Gastrocnemius medialis (tissue), 4 donors: ENCODE measurements around the gene MYL11. TPM values are rescaled to one million over a fixed set of nuclear protein-coding genes. Genes with fewer than 3 reads are reported as not detected.

Source experiments
- ATAC-seq, 2 donors: fragments of 150-250 bp; one replicate each; pipeline ENCODE4 v1.9.1; 2016
- DNase-seq, 2 donors: peaks; one replicate each; pipeline ENCODE4 v3.0.0-alpha.2; 2019
- H3K27ac ChIP-seq, 4 donors: fragments of 200-600 bp; sonication (generic); 1 replicate in 1 of 4; 2 replicates in 3 of 4; pipeline ENCODE4 v1.5.1; 2016 to 2018; ENCODE audit warnings: mild to moderate bottlenecking in 2 of 4, moderate library complexity in 1 of 4
- H3K27me3 ChIP-seq, 3 donors: fragments of 200-600 bp; sonication (generic) in 2 of 3; 1 replicate in 1 of 3; 2 replicates in 2 of 3; pipeline versions ENCODE4 v1.5.1 to v1.6.0; 2016 to 2019; ENCODE audit warnings: mild to moderate bottlenecking in 1 of 3, moderate library complexity in 1 of 3
- H3K36me3 ChIP-seq, 2 donors: fragments of 200-600 bp; sonication (generic) in 1 of 2; one replicate each; pipeline ENCODE4 v1.5.1; 2017 to 2018
- H3K4me1 ChIP-seq, 2 donors: fragments of 200-600 bp; sonication (generic) in 1 of 2; one replicate each; pipeline ENCODE4 v1.5.1; 2016 to 2017; ENCODE audit warnings: mild to moderate bottlenecking in 2 of 2
- H3K4me3 ChIP-seq, 4 donors: fragments of 200-600 bp; sonication (generic) in 3 of 4; 1 replicate in 1 of 4; 2 replicates in 3 of 4; pipeline ENCODE4 v1.5.1; 2016 to 2019; ENCODE audit warnings: mild to moderate bottlenecking in 2 of 4
- H3K9me3 ChIP-seq, 3 donors: fragments of 200-600 bp; sonication (generic) in 2 of 3; 1 replicate in 1 of 3; 2 replicates in 2 of 3; pipeline ENCODE4 v1.5.1; 2016 to 2019
- CTCF ChIP-seq, 5 experiments: fragments of 450-650 bp in 3 of 5; fragments of 200-600 bp in 2 of 5; sonication (generic) in 2 of 5; IDR thresholded peaks in 4 of 5; conservative IDR thresholded peaks in 1 of 5; 1 replicate in 4 of 5; 2 replicates in 1 of 5; pipeline ENCODE4 v1.5.1; 2016 to 2019; ENCODE audit warnings: antibody characterized with exemption in 5 of 5, mild to moderate bottlenecking in 3 of 5, moderate library complexity in 3 of 5
- POLR2A ChIP-seq, 2 donors: fragments of 450-650 bp; IDR thresholded peaks; one replicate each; pipeline ENCODE4 v1.6.1; 2017; ENCODE audit warnings: antibody characterized with exemption in 2 of 2, mild to moderate bottlenecking in 2 of 2, moderate library complexity in 2 of 2
- in situ Hi-C, 4 donors: fragments of 200-750 bp; cut with MboI; loops; one replicate each; pipeline versions ENCODE4 v1.15.0 to v1.8.0; 2017; ENCODE audit warnings: low sequenced_read_pairs in 4 of 4
- intact Hi-C: fragments of 100-400 bp; cut with DNase I; formaldehyde crosslinking; loops from one replicate; pipeline ENCODE4 v1.15.1; 2023; ENCODE audit warnings: low total_unique reads
- total RNA-seq, 4 donors: library from RNA; depleted of rRNA; stranded (reverse); fragments of >200 nt; gene quantifications; one replicate each; pipeline versions ENCODE4 v1.1.0 to v1.2.3, GENCODE V29; 2016

The MYL11 gene
- total RNA-seq, 4 donors from 2014 or later = 1,053 to 4,879 (median 1,942) TPM

- Histone ChIP-seq H3K9me3 (no peaks in the 10 kb centered on the region), H3K4me1 (peaks cover 17 to 26% of the 10 kb centered on the region in 2 donors), H3K36me3 (peaks cover 0 to 17% of the 10 kb centered on the region in 2 donors), H3K4me3 (no peak overlapping the region), H3K27me3 (no peaks in the 10 kb centered on the region), H3K27ac (no peak overlapping the region)
- TF ChIP-seq POLR2A (IDR thresholded peaks at IDR 0.05) (no peak), CTCF (IDR thresholded peaks at IDR 0.05 in 4 of 5, conservative IDR thresholded peaks at IDR 0.05 in 1 of 5) (no peak)
- intact Hi-C loops (no loop called here), in situ Hi-C loops (no loop called here)
- no peak for DNase-seq
- ATAC-seq = no peak
These were observed 24.2 kb downstream of the MYL11 start for GRCh38 chr16:30398661-30399434.

GRCh38 chr16:30399435-30400186, 25.0 kb downstream of the MYL11 start:
- Histone ChIP-seq H3K27me3 (no peaks in the 10 kb centered on the region), H3K9me3 (no peaks in the 10 kb centered on the region), H3K4me3 (peak overlapping the region; percentile 66 to 93 (median 72)), H3K4me1 (peaks cover 13 to 21% of the 10 kb centered on the region in 2 donors), H3K36me3 (peaks cover 0 to 17% of the 10 kb centered on the region in 2 donors), H3K27ac (peak overlapping the region; percentile 26 to 78 (median 69))
- DNase-seq (no peak), ATAC-seq (no peak)
- in situ Hi-C loops (loop anchor here in 2 of 4 donors (25.0 kb wide), 2 partner anchors 287 to 337 kb away; partner anchors contain the start of genes ALDOA (in 1 of the 2), GDPD3 (in 1 of the 2) and MAPK3 (in 1 of the 2)), intact Hi-C loops (no loop called here)
- TF ChIP-seq POLR2A (IDR thresholded peaks at IDR 0.05) = no peak
- no peak for TF ChIP-seq CTCF (IDR thresholded peaks at IDR 0.05 in 4 of 5, conservative IDR thresholded peaks at IDR 0.05 in 1 of 5)

- H3K27me3 ChIP-seq = no peaks in the 10 kb centered on the region
- H3K27ac ChIP-seq = no peak overlapping the region
- no peaks in the 10 kb centered on the region for H3K9me3 ChIP-seq
- intact Hi-C loops = no loop called here
- H3K4me3 ChIP-seq = no peak overlapping the region
- no peak for TF ChIP-seq POLR2A (IDR thresholded peaks at IDR 0.05)
- TF ChIP-seq CTCF (IDR thresholded peaks at IDR 0.05 in 4 of 5, conservative IDR thresholded peaks at IDR 0.05 in 1 of 5) = no peak
- in situ Hi-C loops = loop anchor here in 2 of 4 donors (25.0 kb wide), 2 partner anchors 290 to 340 kb away; partner anchors contain the start of genes ALDOA (in 1 of the 2), GDPD3 (in 1 of the 2) and MAPK3 (in 1 of the 2)
- H3K36me3 ChIP-seq = peaks cover 0 to 17% of the 10 kb centered on the region in 2 donors
- ATAC-seq (no peak), DNase-seq (no peak)
- peaks cover 9 to 13% of the 10 kb centered on the region in 2 donors for H3K4me1 ChIP-seq
These were observed 27.3 kb downstream of the MYL11 start for GRCh38 chr16:30401768-30402425.

- Histone ChIP-seq H3K4me3 (peak overlapping the region; percentile 59 to 98 (median 85)), H3K27ac (peak overlapping the region; percentile 92 to 98 (median 94)), H3K9me3 (no peaks in the 10 kb centered on the region), H3K27me3 (no peaks in the 10 kb centered on the region), H3K36me3 (no peaks in the 10 kb centered on the region), H3K4me1 (peaks cover 23 to 28% of the 10 kb centered on the region in 2 donors)
- intact Hi-C loops (loop anchor here (1.0 to 2.0 kb wide), 2 partner anchors 11 to 28 kb away; partner anchors contain the start of gene ZNF48), in situ Hi-C loops (loop anchor here in 2 of 4 donors (25.0 kb wide), 2 partner anchors 294 to 344 kb away; partner anchors contain the start of genes ALDOA (in 1 of the 2), GDPD3 (in 1 of the 2) and MAPK3 (in 1 of the 2))
- DNase-seq = no peak
- no peak for TF ChIP-seq POLR2A (IDR thresholded peaks at IDR 0.05)
- TF ChIP-seq CTCF (IDR thresholded peaks at IDR 0.05 in 4 of 5, conservative IDR thresholded peaks at IDR 0.05 in 1 of 5) = no peak
- no peak for ATAC-seq
These were observed 32.1 kb downstream of the MYL11 start for GRCh38 chr16:30406795-30407101.
